Effector memory CD4-positive, alpha-beta T cell (primary cell): Measurements from ENCODE around the gene ADAMTS14.
"Not testable (repeated sequence)": the region's sequence is repeated elsewhere in the genome, so short reads cannot be mapped to it uniquely, and the experiment has no call there.

ENCODE experiments used
- DNase-seq, 3 donors: peaks; one replicate each; pipeline ENCODE4 v3.0.0-alpha.2; 2020
- H3K27ac ChIP-seq: 2 replicates; pipeline ENCODE4 v1.7.0; 2013; ENCODE audit warnings: mild to moderate bottlenecking, low read length, moderate library complexity; ENCODE audit not compliant: insufficient read depth, poor library complexity, severe bottlenecking
- H3K27me3 ChIP-seq: replicated peaks from 2 replicates; pipeline ENCODE4 v1.7.0; 2013; ENCODE audit warnings: mild to moderate bottlenecking, low read length; ENCODE audit not compliant: insufficient read depth, control insufficient read depth, poor library complexity, severe bottlenecking
- H3K36me3 ChIP-seq: 2 replicates; pipeline ENCODE4 v1.7.0; 2013; ENCODE audit warnings: mild to moderate bottlenecking, low read length, moderate library complexity; ENCODE audit not compliant: control insufficient read depth, insufficient read depth
- H3K4me1 ChIP-seq: 2 replicates; pipeline ENCODE4 v1.7.0; 2013; ENCODE audit warnings: low read length, mild to moderate bottlenecking; ENCODE audit not compliant: control insufficient read depth, insufficient read depth, poor library complexity, severe bottlenecking
- H3K4me3 ChIP-seq: 2 replicates; pipeline ENCODE4 v1.7.0; 2013; ENCODE audit warnings: low read length, low read depth, mild to moderate bottlenecking; ENCODE audit not compliant: insufficient read depth, poor library complexity, severe bottlenecking
- H3K9me3 ChIP-seq: 2 replicates; pipeline ENCODE4 v1.7.0; 2013; ENCODE audit warnings: mild to moderate bottlenecking, low read length, moderate library complexity; ENCODE audit not compliant: control insufficient read depth

The ADAMTS14 gene

GRCh38 chr10:70656489-70656888, 15.8 kb upstream of the ADAMTS14 start:
- Histone ChIP-seq H3K9me3 (peaks cover 4% of the 10 kb centered on the region), H3K4me3 (no peak overlapping the region), H3K36me3 (no peaks in the 10 kb centered on the region), H3K4me1 (no peaks in the 10 kb centered on the region), H3K27me3 (no peaks in the 10 kb centered on the region), H3K27ac (no peak overlapping the region)
- DNase-seq: no peak

GRCh38 chr10:70657041-70657440, 15.3 kb upstream of the ADAMTS14 start:
- Histone ChIP-seq H3K27me3 (no peaks in the 10 kb centered on the region), H3K4me3 (no peak overlapping the region), H3K9me3 (no peaks in the 10 kb centered on the region), H3K36me3 (no peaks in the 10 kb centered on the region), H3K27ac (no peak overlapping the region), H3K4me1 (no peaks in the 10 kb centered on the region)
- no peak for DNase-seq

- Histone ChIP-seq H3K36me3 (no peaks in the 10 kb centered on the region), H3K27ac (no peak overlapping the region), H3K4me3 (no peak overlapping the region), H3K4me1 (no peaks in the 10 kb centered on the region), H3K9me3 (no peaks in the 10 kb centered on the region), H3K27me3 (no peaks in the 10 kb centered on the region)
- DNase-seq: no peak
These were observed 13.6 kb upstream of the ADAMTS14 start for GRCh38 chr10:70658582-70659136.

DNA sequence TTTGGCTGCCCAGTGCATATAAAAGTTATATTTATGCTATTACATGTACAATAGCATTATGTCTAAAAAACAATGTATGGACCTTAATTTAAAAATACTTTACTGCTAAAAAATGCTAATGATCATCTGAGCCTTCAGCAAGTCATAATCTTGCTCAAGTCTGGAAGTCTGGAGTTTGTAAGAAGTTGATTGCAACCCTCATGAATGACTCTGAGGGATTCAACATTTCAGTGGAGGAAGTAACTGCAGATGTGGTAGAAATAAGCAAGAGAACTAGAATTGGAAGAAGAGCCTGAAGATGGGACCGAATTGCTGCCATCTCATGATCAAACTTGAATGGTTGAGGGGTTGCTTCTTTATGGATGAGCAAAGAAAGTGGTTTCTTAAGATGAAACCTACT, 13.0 kb upstream of the ADAMTS14 start:
- Histone ChIP-seq H3K9me3 (no peaks in the 10 kb centered on the region), H3K27me3 (no peaks in the 10 kb centered on the region), H3K4me1 (no peaks in the 10 kb centered on the region), H3K27ac (no peak overlapping the region), H3K4me3 (no peak overlapping the region), H3K36me3 (no peaks in the 10 kb centered on the region)
- no peak for DNase-seq

GRCh38 chr10:70660722-70661121, 11.6 kb upstream of the ADAMTS14 start:
- H3K4me3 ChIP-seq: no peak overlapping the region
- DNase-seq: no peak
- H3K27ac ChIP-seq: no peak overlapping the region
- H3K36me3 ChIP-seq: no peaks in the 10 kb centered on the region
- H3K4me1 ChIP-seq: no peaks in the 10 kb centered on the region
- H3K9me3 ChIP-seq: no peaks in the 10 kb centered on the region
- no peaks in the 10 kb centered on the region for H3K27me3 ChIP-seq

DNA sequence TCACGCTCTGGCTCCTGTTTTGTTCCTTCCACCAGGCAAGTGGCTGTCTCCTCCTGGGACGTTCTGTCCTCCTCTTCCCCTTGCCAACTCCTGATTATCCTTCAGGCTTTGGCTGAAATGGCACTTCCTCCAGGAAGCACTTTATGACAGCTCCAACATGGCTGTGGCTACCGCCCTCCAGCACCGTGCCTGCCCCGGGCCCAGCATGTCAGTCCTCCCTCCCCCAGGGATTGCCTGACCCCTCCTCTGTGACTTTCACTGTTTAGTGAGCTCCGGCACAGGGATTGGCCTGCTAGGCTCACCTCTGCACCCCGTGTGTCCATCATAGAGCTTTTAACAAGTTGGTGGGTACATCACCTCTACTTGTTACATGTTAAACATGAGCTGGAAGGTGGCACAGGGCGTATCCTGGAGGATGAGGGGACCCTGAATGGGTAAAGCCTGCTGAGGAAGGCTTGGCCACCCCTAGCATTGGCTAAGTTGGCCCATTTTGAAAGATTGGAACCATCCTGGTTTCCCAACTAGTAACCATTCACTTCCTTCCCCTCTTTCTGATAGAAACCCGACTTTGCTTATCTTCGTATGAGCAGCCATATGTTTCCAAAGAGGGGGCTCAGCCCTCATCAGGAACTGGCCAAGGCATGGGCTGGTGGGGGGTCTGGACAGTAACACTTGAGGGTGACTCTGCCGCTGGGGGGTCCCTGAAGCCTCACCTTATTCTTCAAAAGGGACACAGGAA, 10.5 kb upstream of the ADAMTS14 start:
- H3K4me1 ChIP-seq: no peaks in the 10 kb centered on the region
- no peaks in the 10 kb centered on the region for H3K9me3 ChIP-seq
- H3K4me3 ChIP-seq: no peak overlapping the region
- no peak overlapping the region for H3K27ac ChIP-seq
- no peaks in the 10 kb centered on the region for H3K36me3 ChIP-seq
- H3K27me3 ChIP-seq: no peaks in the 10 kb centered on the region
- no peak for DNase-seq

- no peaks in the 10 kb centered on the region for H3K27me3 ChIP-seq
- H3K27ac ChIP-seq: no peak overlapping the region
- H3K9me3 ChIP-seq: no peaks in the 10 kb centered on the region
- no peak for DNase-seq
- no peaks in the 10 kb centered on the region for H3K4me1 ChIP-seq
- H3K4me3 ChIP-seq: no peak overlapping the region
- no peaks in the 10 kb centered on the region for H3K36me3 ChIP-seq
These were observed 9.7 kb upstream of the ADAMTS14 start for GRCh38 chr10:70662362-70663220.

GRCh38 chr10:70663458-70664409, 8.6 kb upstream of the ADAMTS14 start:
- not testable (repeated sequence) for H3K27ac ChIP-seq, H3K4me3 ChIP-seq, DNase-seq

GRCh38 chr10:70664702-70665195, 7.6 kb upstream of the ADAMTS14 start:
- H3K27ac ChIP-seq: no peak overlapping the region
- DNase-seq: no peak

More at GRCh38 chr10:70663458-70664409, 8.6 kb upstream of the ADAMTS14 start:
- not testable (repeated sequence) for H3K27me3 ChIP-seq, H3K36me3 ChIP-seq, H3K4me1 ChIP-seq, H3K9me3 ChIP-seq

More at GRCh38 chr10:70664702-70665195, 7.6 kb upstream of the ADAMTS14 start:
- no peaks in the 10 kb centered on the region for H3K27me3 ChIP-seq
- H3K36me3 ChIP-seq: no peaks in the 10 kb centered on the region
- no peak overlapping the region for H3K4me3 ChIP-seq
- no peaks in the 10 kb centered on the region for H3K4me1 ChIP-seq
- no peaks in the 10 kb centered on the region for H3K9me3 ChIP-seq
